ENCODE results near the gene NLRC5. TPM values are rescaled to one million over a fixed set of nuclear protein-coding genes. Genes with fewer than 3 reads are reported as not detected.

NLRC5 gene
- total RNA-seq, 1 experiment from 2014 or later, result 1.6 TPM

- Histone ChIP-seq H3K27me3 (replicated peaks; ENCODE audit: control insufficient read depth, insufficient read depth, low read length) (no peaks in the 10 kb centered on the region), H3K4me3 (ENCODE audit: low read depth, low read length) (no peak overlapping the region), H3K9me3 (no peaks in the 10 kb centered on the region), H3K36me3 (ENCODE audit: control insufficient read depth, insufficient read depth, low read length) (no peaks in the 10 kb centered on the region), H3K4me1 (0 out of 2 replicates have a peak, but pooled peaks cover 4% of the 10 kb centered on the region)
- no peak overlapping the region for H3K4me3 Mint-ChIP-seq (ENCODE audit: unreplicated experiment)
- BruUV-seq (replicated peaks), result no TSS peak
- no peak overlapping the region for H3K27ac Mint-ChIP-seq (ENCODE audit: unreplicated experiment)
- peaks cover 7% of the 10 kb centered on the region for H3K4me1 Mint-ChIP-seq (ENCODE audit: low read depth, unreplicated experiment)
- no peaks in the 10 kb centered on the region for H3K36me3 Mint-ChIP-seq (ENCODE audit: insufficient read depth, unreplicated experiment)
- TF ChIP-seq CTCF (IDR thresholded peaks at IDR 0.05; ENCODE audit: insufficient read depth in 1 of 2, low read depth in 1 of 2, low read length in 1 of 2, severe bottlenecking in 1 of 2, unreplicated experiment in 1 of 2), result no peak
- no peak for DNase-seq
- intact Hi-C loops (cut with micrococcal nuclease; ENCODE audit: unreplicated experiment), result no loop called here
- POLR2A ChIA-PET, result no interaction called here
- CTCF ChIA-PET, result no interaction called here
- peaks cover 3% of the 10 kb centered on the region for H3K27me3 Mint-ChIP-seq (ENCODE audit: insufficient read depth, unreplicated experiment)
- no peaks in the 10 kb centered on the region for H3K9me3 Mint-ChIP-seq (ENCODE audit: unreplicated experiment)
These were observed 17.7 kb downstream of the NLRC5 start for GRCh38 chr16:57007050-57007449.

GRCh38 chr16:57007530-57007929 lies 18.2 kb downstream of the NLRC5 start:
- no peak for TF ChIP-seq CTCF (IDR thresholded peaks at IDR 0.05; ENCODE audit: insufficient read depth in 1 of 2, low read depth in 1 of 2, low read length in 1 of 2, severe bottlenecking in 1 of 2, unreplicated experiment in 1 of 2)
- POLR2A ChIA-PET, result no interaction called here
- 0 out of 2 replicates have a peak, but pooled peaks cover 4% of the 10 kb centered on the region for H3K4me1 ChIP-seq
- DNase-seq, result no peak
- Mint-ChIP-seq H3K9me3 (ENCODE audit: unreplicated experiment) (no peaks in the 10 kb centered on the region), H3K4me3 (ENCODE audit: unreplicated experiment) (no peak overlapping the region), H3K4me1 (ENCODE audit: low read depth, unreplicated experiment) (peaks cover 7% of the 10 kb centered on the region), H3K27me3 (ENCODE audit: insufficient read depth, unreplicated experiment) (peaks cover 3% of the 10 kb centered on the region), H3K36me3 (ENCODE audit: insufficient read depth, unreplicated experiment) (no peaks in the 10 kb centered on the region), H3K27ac (ENCODE audit: unreplicated experiment) (no peak overlapping the region)
- CTCF ChIA-PET, result no interaction called here
- no peaks in the 10 kb centered on the region for H3K36me3 ChIP-seq (ENCODE audit: control insufficient read depth, insufficient read depth, low read length)
- no TSS peak for BruUV-seq (replicated peaks)
- no peaks in the 10 kb centered on the region for H3K9me3 ChIP-seq
- no peak overlapping the region for H3K4me3 ChIP-seq (ENCODE audit: low read depth, low read length)
- no peaks in the 10 kb centered on the region for H3K27me3 ChIP-seq (replicated peaks; ENCODE audit: control insufficient read depth, insufficient read depth, low read length)
- intact Hi-C loops (cut with micrococcal nuclease; ENCODE audit: unreplicated experiment), result no loop called here

- ChIA-PET POLR2A (no interaction called here), CTCF (no interaction called here)
- no peaks in the 10 kb centered on the region for H3K36me3 ChIP-seq (ENCODE audit: control insufficient read depth, insufficient read depth, low read length)
- no peak for DNase-seq
- Mint-ChIP-seq H3K27ac (ENCODE audit: unreplicated experiment) (no peak overlapping the region), H3K4me3 (ENCODE audit: unreplicated experiment) (no peak overlapping the region), H3K36me3 (ENCODE audit: insufficient read depth, unreplicated experiment) (no peaks in the 10 kb centered on the region), H3K9me3 (ENCODE audit: unreplicated experiment) (no peaks in the 10 kb centered on the region), H3K27me3 (ENCODE audit: insufficient read depth, unreplicated experiment) (peaks cover 3% of the 10 kb centered on the region), H3K4me1 (ENCODE audit: low read depth, unreplicated experiment) (peaks cover 7% of the 10 kb centered on the region)
- BruUV-seq (replicated peaks), result no TSS peak
- no peaks in the 10 kb centered on the region for H3K9me3 ChIP-seq
- H3K27me3 ChIP-seq (replicated peaks; ENCODE audit: control insufficient read depth, insufficient read depth, low read length), result no peaks in the 10 kb centered on the region
- H3K4me3 ChIP-seq (ENCODE audit: low read depth, low read length), result no peak overlapping the region
- 0 out of 2 replicates have a peak, but pooled peaks cover 4% of the 10 kb centered on the region for H3K4me1 ChIP-seq
- intact Hi-C loops (cut with micrococcal nuclease; ENCODE audit: unreplicated experiment), result no loop called here
- TF ChIP-seq CTCF (IDR thresholded peaks at IDR 0.05; ENCODE audit: insufficient read depth in 1 of 2, low read depth in 1 of 2, low read length in 1 of 2, severe bottlenecking in 1 of 2, unreplicated experiment in 1 of 2), result no peak
These were observed 19.1 kb downstream of the NLRC5 start for GRCh38 chr16:57008440-57008839.
